ENCODE data around the gene ARHGAP32.

DNA sequence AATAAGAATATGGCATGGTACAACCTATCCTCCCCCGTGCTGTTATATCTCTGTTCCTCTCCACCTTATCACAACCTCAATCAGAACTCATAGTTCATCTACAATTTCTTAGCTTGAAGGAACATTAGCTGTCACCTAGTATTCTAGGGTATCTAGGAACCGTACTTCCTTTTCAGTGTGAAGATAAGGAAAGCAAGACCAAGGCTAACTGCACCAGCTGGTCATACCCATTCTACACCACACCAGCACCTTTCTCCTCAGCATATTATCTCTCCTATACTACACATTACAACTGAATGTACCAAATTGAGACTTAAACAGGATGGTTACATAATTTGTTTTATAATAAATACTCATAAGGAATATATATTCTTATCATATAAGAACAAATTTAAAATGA is 73.1 kb downstream of the ARHGAP32 start:
- TF ChIP-seq CTCF (IDR thresholded peaks at IDR 0.05; ENCODE audit: poor library complexity), result no peak
- no peak for TF ChIP-seq EZH2phosphoT487 (IDR thresholded peaks at IDR 0.05; ENCODE audit: low read depth, severe bottlenecking, unreplicated experiment)
- no peak for TF ChIP-seq EZH2 (IDR thresholded peaks at IDR 0.05; ENCODE audit: borderline replicate concordance)

Measured in hepatocyte (in vitro differentiated cells).